NCI-H2196 treated with DMSO at 0.1 percent for 48 hours (cell line): ENCODE data around the gene PTK6.
"Not testable (repeated sequence)": the region's sequence is repeated elsewhere in the genome, so short reads cannot be mapped to it uniquely, and the experiment has no call there.

Experiments
- DNase-seq: peaks from one replicate; lab custom pipeline; 2025; ENCODE audit not compliant: unreplicated experiment; lab: John Stamatoyannopoulos, UW

The PTK6 gene

DNA sequence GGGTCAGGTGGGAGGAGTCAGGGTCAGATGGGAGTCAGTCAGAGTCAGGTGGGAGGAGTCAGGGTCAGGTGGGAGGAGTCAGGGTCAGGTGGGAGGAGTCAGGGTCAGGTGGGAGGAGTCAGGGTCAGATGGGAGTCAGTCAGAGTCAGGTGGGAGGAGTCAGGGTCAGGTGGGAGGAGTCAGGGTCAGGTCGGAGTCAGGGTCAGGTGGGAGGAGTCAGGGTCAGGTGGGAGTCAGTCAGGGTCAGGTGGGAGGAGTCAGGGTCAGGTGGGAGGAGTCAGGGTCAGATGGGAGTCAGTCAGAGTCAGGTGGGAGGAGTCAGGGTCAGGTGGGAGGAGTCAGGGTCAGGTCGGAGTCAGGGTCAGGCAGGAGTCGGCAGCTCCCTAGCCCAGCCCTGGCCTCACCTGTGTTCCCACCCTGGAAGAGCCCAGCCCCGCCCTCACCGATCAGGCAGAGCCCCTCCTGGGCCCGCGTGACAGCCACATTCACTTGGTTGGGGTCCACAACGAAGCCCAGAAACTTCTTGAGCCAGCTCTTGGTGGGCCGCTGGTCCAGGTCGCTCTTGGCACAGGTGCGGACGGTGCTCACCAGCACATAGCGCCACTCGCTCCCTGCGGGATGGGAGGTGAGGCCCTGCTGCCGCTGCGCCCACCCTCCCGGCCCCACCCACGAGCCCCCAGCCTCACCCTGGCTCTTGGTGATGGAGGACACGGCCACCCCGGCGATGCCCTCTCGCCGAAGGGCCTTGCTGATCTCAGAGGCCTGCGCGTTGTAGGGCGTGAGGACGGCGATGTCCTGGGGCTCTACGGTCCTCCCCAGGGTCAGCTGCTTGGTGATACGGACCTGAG, 22.5 kb upstream of the PTK6 start:
- DNase-seq = not testable (repeated sequence)

DNA sequence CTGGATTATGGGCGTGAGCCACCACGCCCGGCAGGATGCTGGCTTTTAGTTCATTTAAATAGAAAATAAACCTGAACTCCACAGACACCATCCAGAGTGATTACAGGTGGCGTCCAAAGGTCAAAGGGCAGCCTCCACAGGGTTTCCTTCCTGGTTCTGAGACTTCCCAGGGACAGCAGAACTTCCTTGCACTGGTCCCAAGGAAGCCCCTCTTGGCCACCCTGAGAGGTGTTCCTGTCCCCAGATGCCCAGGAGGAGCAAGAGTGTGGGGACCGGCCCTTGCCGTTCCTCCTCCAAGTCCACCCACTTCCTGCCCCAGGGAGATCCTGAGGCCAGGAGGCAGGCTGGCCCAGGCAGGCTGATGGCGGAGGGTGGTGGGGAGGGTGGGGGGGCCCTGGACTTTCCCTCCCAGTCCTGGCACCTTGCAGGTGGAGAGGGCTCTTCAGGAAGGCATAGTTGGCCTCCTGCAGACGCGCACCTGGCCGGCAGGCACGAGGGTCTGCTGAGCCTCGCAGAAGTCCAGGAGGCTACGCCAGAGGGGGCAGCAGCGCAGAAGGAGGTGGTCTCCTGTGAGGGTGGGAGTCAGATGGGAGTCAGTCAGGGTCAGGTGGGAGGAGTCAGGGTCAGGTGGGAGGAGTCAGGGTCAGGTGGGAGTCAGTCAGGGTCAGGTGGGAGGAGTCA, 21.8 kb upstream of the PTK6 start:
- DNase-seq = no peak

DNA sequence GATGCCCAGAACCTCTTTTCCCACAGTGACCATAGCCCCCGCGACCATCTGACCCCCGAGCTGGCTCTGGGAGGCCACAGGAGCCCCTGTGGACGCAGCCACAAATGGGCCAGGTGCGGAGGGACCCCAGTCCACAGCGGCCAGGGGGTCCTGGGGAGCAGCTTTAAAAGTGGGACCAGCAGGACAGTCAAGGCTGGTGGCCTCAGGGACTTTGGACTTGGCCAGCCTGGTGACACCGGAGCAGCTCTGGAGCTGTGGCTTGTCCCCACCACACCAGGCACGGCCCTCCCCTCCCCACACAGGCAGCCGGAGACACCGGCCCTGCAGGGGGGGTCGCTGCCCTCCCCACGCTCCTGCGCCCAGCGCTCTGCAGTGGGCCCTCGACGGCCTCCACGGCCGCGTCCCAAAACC, 20.3 kb upstream of the PTK6 start:
- DNase-seq = no peak

DNA sequence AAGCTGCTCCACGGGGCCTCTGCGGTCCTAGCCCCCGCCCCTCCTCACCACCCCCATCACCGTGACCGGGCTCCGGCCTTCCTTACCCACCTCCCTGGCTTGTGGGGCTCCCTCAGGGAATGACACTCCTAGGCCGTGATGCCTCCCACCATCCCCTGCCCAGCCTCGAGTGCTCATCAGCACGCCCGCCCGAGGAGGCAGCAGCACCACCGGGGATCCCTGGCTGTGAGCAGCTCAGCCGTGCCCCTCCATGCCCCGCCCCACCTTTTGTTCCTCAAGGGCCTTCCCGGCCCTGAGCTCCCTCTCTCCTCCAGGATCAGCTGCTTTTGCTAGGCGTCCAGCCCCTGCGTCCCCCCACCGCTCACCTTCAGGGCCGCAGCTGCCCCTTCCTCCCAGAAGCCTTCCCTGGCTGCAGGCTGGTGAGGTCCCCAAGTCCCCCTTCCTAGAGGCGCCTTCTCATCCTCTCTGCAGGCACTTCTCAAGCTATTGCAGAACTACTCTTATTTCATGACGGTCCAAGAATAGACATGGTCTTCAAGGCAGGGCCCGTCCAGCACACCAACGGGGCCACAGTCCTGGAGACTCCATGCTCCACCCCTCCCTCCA, 19.8 kb upstream of the PTK6 start:
- DNase-seq = no peak

DNA sequence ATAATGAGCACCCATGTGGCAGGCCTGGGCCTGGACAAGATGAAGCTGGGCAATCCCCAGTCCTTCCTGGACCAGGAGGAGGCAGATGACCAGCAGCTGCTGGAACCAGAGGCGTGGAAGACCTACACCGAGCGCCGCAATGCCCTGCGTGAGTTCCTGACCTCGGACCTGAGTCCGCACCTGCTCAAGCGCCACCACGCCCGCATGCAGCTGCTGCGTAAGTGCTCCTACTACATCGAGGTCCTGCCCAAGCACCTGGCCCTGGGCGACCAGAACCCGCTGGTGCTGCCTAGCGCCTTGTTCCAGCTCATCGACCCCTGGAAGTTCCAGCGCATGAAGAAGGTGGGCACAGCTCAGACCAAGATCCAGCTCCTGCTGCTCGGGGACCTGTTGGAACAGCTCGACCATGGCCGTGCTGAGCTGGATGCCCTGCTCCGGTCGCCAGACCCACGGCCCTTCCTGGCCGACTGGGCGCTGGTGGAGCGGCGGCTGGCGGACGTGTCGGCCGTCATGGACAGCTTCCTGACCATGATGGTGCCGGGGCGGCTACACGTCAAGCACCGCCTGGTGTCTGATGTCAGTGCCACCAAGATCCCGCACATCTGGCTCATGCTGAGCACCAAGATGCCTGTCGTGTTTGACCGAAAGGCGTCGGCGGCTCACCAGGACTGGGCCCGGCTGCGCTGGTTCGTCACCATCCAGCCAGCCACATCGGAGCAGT, 18.6 kb upstream of the PTK6 start:
- DNase-seq = no peak

DNA sequence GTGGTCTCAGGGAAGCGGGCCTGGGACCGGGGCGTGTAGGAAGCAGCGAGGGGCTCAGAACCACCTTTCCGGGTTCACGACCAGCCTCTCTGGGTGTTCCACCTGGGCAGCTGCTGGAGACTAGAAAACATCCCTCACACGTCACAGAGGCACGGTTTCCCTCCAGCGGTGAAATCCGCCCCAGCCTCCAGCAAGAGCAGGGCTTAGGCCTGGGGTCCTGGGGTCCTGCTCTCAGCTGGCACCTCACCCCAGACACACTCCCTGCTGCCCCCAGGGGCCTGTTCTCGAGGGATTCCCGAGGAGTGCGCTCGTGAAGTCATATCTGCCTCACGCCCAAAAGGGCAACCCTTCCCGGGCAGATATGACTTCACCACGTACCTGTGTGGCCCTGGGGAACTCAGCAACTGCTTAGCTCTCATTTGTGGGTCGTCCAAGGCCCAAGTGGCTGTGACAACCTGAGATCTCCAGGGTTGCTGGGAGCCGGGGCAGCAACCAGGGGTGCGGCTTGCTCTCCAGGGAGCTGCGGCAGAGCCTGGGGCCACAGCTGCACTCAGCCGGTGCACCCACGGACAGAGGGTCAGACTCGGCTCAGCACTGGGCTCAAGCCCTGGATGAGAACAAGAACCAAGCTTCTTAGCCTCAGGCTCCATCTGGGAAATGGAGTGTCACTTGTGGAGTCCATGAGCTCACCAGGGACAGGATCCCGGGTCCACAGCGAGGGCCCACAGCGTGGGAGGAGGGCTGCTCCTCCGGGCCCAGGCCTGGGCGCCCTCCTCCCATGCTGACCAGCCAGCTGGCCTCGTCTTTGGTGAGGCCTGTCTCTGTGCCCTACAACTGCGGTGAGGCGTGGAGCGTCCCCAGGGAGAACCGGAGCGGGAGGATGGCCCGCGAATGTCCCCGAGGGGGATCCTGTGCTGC, 17.4 kb upstream of the PTK6 start:
- no peak for DNase-seq

GRCh38 chr20:63553933-63554290, 16.7 kb upstream of the PTK6 start, which contains the start of gene FNDC11:
Gene FNDC11, plus strand, starts transcription at chr20:63554159. Its CDS starts 1,505 bp downstream, at chr20:63555664.
- DNase-seq = no peak

DNA sequence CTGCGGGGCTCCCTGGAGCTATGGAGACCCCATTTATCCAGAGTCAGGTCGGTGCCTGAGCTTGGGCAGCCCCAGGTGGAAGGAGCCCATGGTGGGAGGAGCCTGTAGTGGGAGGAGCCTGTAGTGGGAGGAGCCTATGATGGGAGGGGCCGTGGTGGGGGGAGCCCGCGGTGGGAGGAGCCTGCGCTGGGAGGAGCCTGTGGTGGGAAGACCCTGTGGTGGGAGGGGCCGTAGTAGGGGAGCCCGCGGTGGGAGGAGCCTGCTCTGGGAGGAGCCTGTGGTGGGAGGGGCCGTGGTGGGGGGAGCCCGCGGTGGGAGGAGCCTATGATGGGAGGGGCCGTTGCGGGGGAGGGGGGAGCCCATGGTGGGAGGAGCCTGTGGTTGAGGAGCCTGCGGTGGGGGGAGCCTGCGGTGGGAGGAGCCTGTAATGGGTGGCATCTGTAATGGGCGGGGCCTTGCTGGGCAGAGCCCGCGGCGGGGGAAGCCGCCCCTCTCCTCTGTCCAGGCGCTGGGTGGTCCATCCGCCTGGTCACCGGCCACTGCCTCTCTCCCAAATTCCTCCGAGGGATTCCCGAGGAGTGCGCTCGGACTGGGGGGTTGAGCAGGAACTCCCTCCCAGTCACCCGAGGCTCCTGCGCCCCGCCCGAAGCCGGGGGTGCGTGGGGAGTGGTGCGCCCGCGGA, 16.2 kb upstream of the PTK6 start:
- DNase-seq = peak; percentile 81

- no peak for DNase-seq
Measured at GRCh38 chr20:63552481-63553249, 15.5 kb upstream of the PTK6 start.

DNA sequence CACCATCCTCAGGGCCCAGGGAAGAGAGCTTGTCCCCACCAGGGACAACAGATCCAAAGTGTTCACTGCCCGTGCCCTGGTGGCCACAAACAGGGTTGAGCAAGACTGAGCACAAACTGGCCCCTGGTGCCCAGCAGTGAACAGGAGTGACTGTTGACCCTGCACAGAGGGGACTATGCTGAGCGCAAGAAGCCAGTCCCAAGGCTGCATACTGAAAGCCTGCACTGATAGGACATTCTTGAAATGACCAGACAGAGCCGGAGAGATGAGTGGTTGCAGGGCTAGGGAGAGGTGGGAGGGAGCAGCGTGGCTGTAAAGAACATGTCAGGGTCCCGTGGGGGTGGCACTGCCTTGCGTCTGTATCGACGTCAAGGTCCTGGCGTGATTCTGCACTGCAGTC, 13.9 kb upstream of the PTK6 start:
- no peak for DNase-seq

DNA sequence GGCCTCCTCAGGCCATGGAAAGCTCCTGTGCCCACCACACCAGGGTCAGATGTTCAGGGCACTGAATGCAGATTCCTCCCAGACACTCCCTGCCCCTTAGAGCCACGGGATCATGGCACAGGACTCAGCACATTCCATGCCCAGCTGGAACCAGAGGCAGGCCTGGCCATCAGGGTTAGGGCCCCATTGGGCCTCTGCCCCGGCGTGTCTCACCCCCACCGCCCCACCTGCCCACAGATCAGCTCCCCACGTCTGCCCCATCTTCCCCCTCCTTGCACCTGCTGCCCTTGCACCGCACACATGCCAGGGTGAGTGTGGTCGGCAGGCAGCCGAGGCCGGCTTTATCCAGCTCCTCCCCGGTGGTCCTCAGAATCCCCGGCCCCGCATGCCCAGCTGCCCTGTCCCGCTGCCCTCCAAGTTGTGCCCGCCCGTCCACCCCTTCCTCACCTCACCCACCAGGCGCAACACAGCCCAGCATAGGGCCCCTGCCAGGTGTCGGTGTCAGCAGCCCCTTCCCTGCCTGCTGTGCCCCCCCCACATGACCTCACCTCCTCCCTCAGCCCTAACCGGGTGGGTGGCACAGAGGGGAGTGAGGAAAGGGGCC, 12.6 kb upstream of the PTK6 start:
- DNase-seq = no peak

GRCh38 chr20:63549019-63549418, 11.8 kb upstream of the PTK6 start:
- DNase-seq = no peak

GRCh38 chr20:63548542-63548941, 11.4 kb upstream of the PTK6 start:
- DNase-seq = no peak

- no peak for DNase-seq
Measured at GRCh38 chr20:63547725-63548480, 10.7 kb upstream of the PTK6 start, which contains the start of gene SRMS. Gene SRMS, minus strand, starts transcription at chr20:63547749. Its CDS starts 286 bp downstream, at chr20:63547463.

DNA sequence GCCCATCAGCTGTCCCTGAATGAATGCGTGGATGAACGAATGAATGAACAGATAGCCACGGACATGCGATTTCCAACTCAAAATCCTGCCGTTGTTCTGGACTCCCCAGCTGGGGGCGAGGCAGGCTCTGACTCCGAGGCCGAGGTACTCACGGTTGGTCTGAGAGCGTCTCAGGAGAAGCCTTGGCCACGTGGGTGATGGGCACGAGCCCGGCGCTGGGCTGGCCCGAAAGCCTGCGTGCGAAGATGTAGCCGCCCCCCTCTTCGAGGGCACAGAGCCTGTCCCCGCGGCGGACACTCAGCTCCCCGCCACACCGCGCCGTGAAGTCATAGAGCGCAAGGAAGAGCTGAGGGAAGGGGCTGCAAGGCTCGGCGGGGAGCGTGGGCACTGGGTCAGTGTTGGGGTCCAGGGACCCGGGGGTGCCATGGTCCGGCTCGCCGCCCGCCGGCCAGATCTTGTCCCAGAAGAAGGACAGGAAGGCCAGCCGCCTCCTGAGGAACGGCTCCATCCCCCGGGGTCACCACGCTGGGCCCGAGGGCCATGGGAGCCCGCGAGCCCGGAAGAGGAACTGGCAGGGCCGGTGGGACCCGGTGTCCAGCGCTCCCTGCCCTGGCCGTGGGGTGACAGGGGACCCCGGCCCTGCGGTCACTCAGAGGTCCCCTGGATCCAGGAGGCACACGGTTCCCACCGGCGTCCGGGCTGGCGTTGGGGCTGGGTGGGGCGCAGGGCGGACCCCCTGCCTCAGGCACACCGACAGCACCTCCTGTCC, 10.0 kb upstream of the PTK6 start:
- DNase-seq = no peak

DNA sequence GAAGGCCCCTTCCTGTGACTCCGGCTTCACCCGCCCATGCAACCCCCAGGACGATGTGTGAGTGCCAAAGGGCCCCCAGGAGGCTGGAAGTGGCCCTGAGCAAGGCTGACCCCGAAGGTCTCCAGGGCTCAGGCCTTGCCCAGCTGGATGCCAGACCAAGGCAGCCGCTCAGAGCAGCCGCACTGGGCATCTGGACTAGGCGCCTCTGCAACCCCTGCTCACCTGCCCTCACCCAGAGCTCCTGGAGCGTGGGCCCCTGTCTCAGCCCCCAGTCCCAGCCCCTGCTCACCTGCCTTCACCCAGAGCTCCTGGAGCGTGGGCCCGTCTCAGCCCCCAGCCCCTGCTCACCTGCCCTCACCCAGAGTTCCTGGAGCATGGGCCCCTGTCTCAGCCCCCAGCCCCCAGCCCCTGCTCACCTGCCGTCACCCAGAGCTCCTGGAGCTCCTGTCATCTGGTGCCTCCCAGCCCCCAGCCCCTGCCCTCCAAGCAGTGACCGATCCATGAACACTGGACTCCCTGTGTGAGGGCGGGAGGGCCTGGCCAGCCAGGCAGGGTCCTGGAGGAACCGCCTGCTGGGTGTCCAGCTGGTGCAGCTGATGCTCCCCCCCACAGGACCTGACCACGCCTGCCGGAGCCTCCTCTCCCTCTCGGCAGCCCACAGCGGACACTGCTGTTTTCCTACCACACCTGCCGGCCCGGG, 9.2 kb upstream of the PTK6 start:
- DNase-seq = no peak
